ENCODE data around the gene DAPK2.

Gene DAPK2

GRCh38 chr15:64024172-64025050 lies 21.9 kb downstream of the DAPK2 start:
- TF ChIP-seq POLR2AphosphoS5 (IDR thresholded peaks at IDR 0.05; ENCODE audit: low read depth, low read length) (no peak), SPI1 (IDR thresholded peaks at IDR 0.05; ENCODE audit: low read depth, low read length) (no peak), PAX5 (IDR thresholded peaks at IDR 0.05; ENCODE audit: insufficient read depth, low read length, severe bottlenecking) (no peak), TAF1 (IDR thresholded peaks at IDR 0.05; ENCODE audit: low read depth, low read length) (no peak), POU2F2 (IDR thresholded peaks at IDR 0.05; ENCODE audit: low read depth, low read length) (no peak), POLR2A (IDR thresholded peaks at IDR 0.05; ENCODE audit: low read depth, low read length) (no peak)
- DNase-seq (ENCODE audit: insufficient read length, low spot score): no peak
- no peak for FAIRE-seq

GRCh38 chr15:64023220-64023619 lies 23.1 kb downstream of the DAPK2 start:
- DNase-seq (ENCODE audit: insufficient read length, low spot score): no peak
- FAIRE-seq: no peak
- TF ChIP-seq POLR2AphosphoS5 (IDR thresholded peaks at IDR 0.05; ENCODE audit: low read depth, low read length): no peak

GRCh38 chr15:64022571-64022970 lies 23.7 kb downstream of the DAPK2 start:
- TF ChIP-seq POU2F2 (IDR thresholded peaks at IDR 0.05; ENCODE audit: low read depth, low read length): no peak
- TF ChIP-seq TAF1 (IDR thresholded peaks at IDR 0.05; ENCODE audit: low read depth, low read length): no peak
- TF ChIP-seq POLR2AphosphoS5 (IDR thresholded peaks at IDR 0.05; ENCODE audit: low read depth, low read length): no peak
- TF ChIP-seq SPI1 (IDR thresholded peaks at IDR 0.05; ENCODE audit: low read depth, low read length): no peak
- TF ChIP-seq PAX5 (IDR thresholded peaks at IDR 0.05; ENCODE audit: insufficient read depth, low read length, severe bottlenecking): no peak
- FAIRE-seq (no peak), DNase-seq (ENCODE audit: insufficient read length, low spot score) (no peak)

- FAIRE-seq: no peak
- no peak for DNase-seq (ENCODE audit: insufficient read length, low spot score)
- TF ChIP-seq POU2F2 (IDR thresholded peaks at IDR 0.05; ENCODE audit: low read depth, low read length) (no peak), SPI1 (IDR thresholded peaks at IDR 0.05; ENCODE audit: low read depth, low read length) (no peak), TAF1 (IDR thresholded peaks at IDR 0.05; ENCODE audit: low read depth, low read length) (no peak), POLR2A (IDR thresholded peaks at IDR 0.05; ENCODE audit: low read depth, low read length) (no peak), POLR2AphosphoS5 (IDR thresholded peaks at IDR 0.05; ENCODE audit: low read depth, low read length) (no peak), PAX5 (IDR thresholded peaks at IDR 0.05; ENCODE audit: insufficient read depth, low read length, severe bottlenecking) (no peak)
Measured at GRCh38 chr15:64019764-64020163, 26.5 kb downstream of the DAPK2 start.

GRCh38 chr15:64017591-64018163 lies 28.6 kb downstream of the DAPK2 start:
- TF ChIP-seq TAF1 (IDR thresholded peaks at IDR 0.05; ENCODE audit: low read depth, low read length): no peak
- no peak for TF ChIP-seq POLR2AphosphoS5 (IDR thresholded peaks at IDR 0.05; ENCODE audit: low read depth, low read length)
- TF ChIP-seq POU2F2 (IDR thresholded peaks at IDR 0.05; ENCODE audit: low read depth, low read length): no peak
- TF ChIP-seq PAX5 (IDR thresholded peaks at IDR 0.05; ENCODE audit: insufficient read depth, low read length, severe bottlenecking): no peak
- no peak for TF ChIP-seq SPI1 (IDR thresholded peaks at IDR 0.05; ENCODE audit: low read depth, low read length)
- no peak for TF ChIP-seq POLR2A (IDR thresholded peaks at IDR 0.05; ENCODE audit: low read depth, low read length)
- FAIRE-seq (no peak), DNase-seq (ENCODE audit: insufficient read length, low spot score) (no peak)

GRCh38 chr15:64017082-64017588 lies 29.1 kb downstream of the DAPK2 start:
- TF ChIP-seq TAF1 (IDR thresholded peaks at IDR 0.05; ENCODE audit: low read depth, low read length): no peak
- no peak for TF ChIP-seq PAX5 (IDR thresholded peaks at IDR 0.05; ENCODE audit: insufficient read depth, low read length, severe bottlenecking)
- no peak for TF ChIP-seq POLR2A (IDR thresholded peaks at IDR 0.05; ENCODE audit: low read depth, low read length)
- no peak for TF ChIP-seq POLR2AphosphoS5 (IDR thresholded peaks at IDR 0.05; ENCODE audit: low read depth, low read length)
- TF ChIP-seq SPI1 (IDR thresholded peaks at IDR 0.05; ENCODE audit: low read depth, low read length): no peak
- TF ChIP-seq POU2F2 (IDR thresholded peaks at IDR 0.05; ENCODE audit: low read depth, low read length): no peak
- DNase-seq (ENCODE audit: insufficient read length, low spot score): no peak
- no peak for FAIRE-seq

GRCh38 chr15:64016257-64016656 lies 30.0 kb downstream of the DAPK2 start:
- no peak for FAIRE-seq
- DNase-seq (ENCODE audit: insufficient read length, low spot score): no peak
- TF ChIP-seq POU2F2 (IDR thresholded peaks at IDR 0.05; ENCODE audit: low read depth, low read length): no peak
- TF ChIP-seq POLR2A (IDR thresholded peaks at IDR 0.05; ENCODE audit: low read depth, low read length): no peak
- TF ChIP-seq SPI1 (IDR thresholded peaks at IDR 0.05; ENCODE audit: low read depth, low read length): no peak
- TF ChIP-seq POLR2AphosphoS5 (IDR thresholded peaks at IDR 0.05; ENCODE audit: low read depth, low read length): no peak
- no peak for TF ChIP-seq PAX5 (IDR thresholded peaks at IDR 0.05; ENCODE audit: insufficient read depth, low read length, severe bottlenecking)
- no peak for TF ChIP-seq TAF1 (IDR thresholded peaks at IDR 0.05; ENCODE audit: low read depth, low read length)

GRCh38 chr15:64014995-64015394 lies 31.3 kb downstream of the DAPK2 start:
- DNase-seq (ENCODE audit: insufficient read length, low spot score) (no peak), FAIRE-seq (no peak)

GRCh38 chr15:64013179-64014062 lies 32.9 kb downstream of the DAPK2 start:
- DNase-seq (ENCODE audit: insufficient read length, low spot score): no peak
- TF ChIP-seq POLR2A (IDR thresholded peaks at IDR 0.05; ENCODE audit: low read depth, low read length) (no peak), POU2F2 (IDR thresholded peaks at IDR 0.05; ENCODE audit: low read depth, low read length) (no peak), SPI1 (IDR thresholded peaks at IDR 0.05; ENCODE audit: low read depth, low read length) (no peak), POLR2AphosphoS5 (IDR thresholded peaks at IDR 0.05; ENCODE audit: low read depth, low read length) (no peak), PAX5 (IDR thresholded peaks at IDR 0.05; ENCODE audit: insufficient read depth, low read length, severe bottlenecking) (no peak), TAF1 (IDR thresholded peaks at IDR 0.05; ENCODE audit: low read depth, low read length) (no peak)
- no peak for FAIRE-seq

More at GRCh38 chr15:64014995-64015394, 31.3 kb downstream of the DAPK2 start:
- TF ChIP-seq POLR2A (IDR thresholded peaks at IDR 0.05; ENCODE audit: low read depth, low read length) (no peak), SPI1 (IDR thresholded peaks at IDR 0.05; ENCODE audit: low read depth, low read length) (no peak), POLR2AphosphoS5 (IDR thresholded peaks at IDR 0.05; ENCODE audit: low read depth, low read length) (no peak), PAX5 (IDR thresholded peaks at IDR 0.05; ENCODE audit: insufficient read depth, low read length, severe bottlenecking) (no peak)
